Measurements from ENCODE around the gene ITGBL1.

ITGBL1 gene

DNA sequence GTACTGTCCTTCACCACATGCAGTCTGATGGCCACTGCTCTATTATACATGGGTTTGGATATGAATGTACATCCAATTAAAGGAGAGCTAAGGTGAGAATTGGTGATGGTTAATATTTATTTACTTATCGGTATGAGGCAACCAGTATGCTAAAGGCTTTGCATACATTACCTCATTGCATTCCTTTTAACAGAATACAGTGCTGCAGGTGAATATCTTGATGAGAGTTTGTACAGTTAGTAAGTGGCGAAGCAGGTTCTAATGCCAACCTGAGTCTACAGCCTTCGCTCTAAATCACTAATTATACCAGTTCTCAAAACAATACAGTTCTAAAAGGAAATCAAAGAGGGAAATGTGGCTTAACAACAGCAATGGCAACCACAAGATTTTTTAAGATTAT, 284.1 kb downstream of the ITGBL1 start:
- no peak for DNase-seq

DNA sequence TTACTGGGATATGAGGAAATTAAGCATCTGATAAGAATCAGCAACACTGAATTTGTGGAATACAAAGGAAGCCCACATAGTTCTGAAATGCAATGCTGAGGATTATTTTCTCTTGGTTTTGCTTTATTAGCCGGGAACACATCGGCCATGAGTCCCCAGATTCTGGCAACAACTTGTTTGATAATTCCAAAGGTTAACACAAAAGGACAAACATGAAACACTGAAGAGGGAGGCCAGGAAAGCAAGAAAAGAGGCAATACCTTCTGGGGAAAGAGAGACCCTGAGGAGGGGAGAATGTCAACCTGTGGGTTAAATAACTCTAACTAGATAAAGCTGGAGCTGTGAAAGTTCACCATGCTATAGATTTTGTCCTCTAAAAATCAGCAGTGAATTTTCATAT, 285.9 kb downstream of the ITGBL1 start:
- DNase-seq, result no peak

DNA sequence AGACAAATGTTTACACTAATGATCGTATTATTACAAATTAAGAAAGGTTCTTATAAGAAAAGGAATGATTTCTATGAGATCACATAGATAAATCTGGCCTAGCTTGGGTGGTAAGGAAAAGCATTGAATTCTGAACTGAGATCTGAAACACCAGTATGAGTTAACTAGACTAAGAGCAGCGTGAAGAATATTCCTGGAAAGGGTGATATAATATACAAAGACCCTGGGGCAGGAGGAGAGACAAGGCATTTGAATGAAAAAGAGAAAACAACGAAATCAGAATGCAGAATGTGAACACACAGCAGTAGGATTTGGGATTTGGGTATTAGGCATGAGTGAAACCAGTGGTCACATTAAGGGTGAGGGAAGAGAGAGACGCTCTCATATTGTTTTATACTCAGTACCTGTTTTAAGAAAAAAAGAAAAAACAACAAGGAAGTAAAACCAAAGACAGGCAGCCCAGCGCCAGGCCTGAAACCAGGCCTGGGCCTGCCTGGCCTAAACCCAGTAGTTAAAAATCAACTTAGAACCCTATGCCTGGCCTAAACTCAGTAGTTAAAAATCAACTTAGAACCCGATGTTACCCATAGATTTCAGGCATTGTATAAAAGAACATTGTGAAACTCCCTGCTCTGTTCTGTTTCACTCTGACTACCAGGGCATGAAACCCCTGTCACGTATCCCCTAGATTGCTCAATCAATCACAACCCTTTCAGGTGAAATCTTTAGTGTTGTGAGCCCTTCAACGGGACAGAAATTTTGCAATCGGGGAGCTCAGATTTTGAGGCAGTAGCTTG, 287.1 kb downstream of the ITGBL1 start:
- DNase-seq, result no peak

DNA sequence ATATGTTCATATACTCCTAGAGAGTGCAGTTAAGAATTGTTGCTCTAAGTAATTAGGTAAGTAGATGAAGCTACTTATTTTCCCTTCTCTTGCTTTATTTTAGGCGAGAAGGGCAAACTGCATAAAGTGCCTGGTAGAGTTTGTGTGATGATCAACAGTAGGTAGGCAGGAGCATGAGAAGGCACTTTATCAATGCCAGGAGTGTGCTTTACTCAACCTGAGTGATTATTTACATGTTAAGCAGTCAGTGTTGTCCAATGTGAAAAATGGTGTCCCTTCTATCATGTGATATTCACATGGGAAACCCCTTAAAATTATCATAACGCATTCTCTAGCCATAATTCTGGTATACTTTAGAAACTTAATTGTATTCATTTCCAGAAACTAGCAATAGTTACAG, 294.0 kb downstream of the ITGBL1 start:
- DNase-seq, result no peak

DNA sequence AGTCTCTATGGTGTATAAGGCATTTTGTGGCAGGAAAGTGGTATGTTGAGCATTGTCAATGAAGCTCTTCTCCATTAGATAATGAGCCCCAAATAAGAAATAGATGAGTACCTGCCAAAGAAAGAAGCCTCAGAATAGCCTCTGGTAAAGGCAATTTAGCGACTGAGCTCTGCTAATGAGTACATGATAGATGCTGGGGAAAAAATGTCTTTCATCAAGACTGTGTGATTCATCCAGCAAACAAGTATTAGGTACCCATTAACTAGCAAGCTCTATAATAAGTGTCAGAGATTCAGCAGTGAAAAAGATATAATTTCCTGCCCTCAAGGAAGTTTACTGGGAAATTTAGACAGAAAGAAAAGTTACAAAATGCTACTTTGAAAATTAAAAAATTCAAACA, 294.6 kb downstream of the ITGBL1 start:
- no peak for DNase-seq

DNA sequence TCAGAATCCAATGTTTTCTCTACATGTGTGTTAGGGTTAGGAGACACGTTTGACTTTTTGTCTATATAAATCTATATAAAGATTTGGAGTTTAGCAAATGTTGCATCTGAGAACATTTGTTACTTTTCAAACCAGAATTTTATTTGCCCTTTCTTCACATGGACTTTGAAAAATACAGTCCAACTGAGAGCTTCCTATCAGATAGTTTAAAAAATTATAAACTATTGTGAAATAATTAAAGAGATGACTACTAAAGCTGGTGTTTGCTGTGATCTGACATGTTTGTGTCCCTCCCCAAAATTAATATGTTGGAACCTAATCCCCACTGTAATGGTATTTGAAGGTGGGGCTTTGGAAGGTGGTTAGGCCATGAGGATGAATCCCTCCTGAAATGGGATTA, 297.1 kb downstream of the ITGBL1 start:
- DNase-seq, result no peak

DNA sequence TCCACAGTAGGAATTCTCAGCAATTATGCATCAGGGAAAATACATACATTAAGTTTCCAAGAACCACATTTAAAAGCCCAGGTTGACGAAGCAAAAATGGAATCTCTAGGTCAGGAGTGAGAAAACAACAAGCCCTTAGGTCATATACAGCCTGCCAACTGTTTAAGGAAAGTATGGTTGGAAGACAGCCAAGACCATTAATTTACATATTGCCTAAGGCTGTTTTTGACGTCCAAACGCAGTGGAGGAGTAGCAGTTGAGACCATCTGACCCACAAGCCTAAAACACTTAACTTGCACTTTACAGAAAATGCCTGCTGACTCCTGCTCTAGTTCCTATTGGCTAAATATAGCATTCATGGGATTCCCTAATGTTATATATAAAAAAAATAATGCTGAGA, 299.0 kb downstream of the ITGBL1 start:
- no peak for DNase-seq

DNA sequence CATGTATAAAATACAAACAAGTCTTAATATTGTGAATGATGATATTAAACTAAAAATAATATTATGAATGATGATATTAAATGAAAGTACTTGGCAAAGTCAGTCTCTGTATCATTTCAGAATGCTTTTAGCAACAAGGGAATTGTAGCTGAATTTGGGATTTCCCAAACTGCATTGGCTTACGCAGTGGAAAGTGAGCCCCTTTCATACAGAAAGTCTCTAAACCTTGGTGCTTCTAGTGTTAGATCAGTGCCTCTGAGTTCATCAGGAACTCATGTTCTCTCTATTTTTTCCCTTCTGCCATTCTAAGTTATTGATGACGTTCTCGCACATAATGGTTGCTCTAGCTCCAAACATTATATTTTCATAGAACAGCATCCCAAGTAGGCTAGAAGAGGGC, 300.0 kb downstream of the ITGBL1 start:
- DNase-seq, result no peak

DNA sequence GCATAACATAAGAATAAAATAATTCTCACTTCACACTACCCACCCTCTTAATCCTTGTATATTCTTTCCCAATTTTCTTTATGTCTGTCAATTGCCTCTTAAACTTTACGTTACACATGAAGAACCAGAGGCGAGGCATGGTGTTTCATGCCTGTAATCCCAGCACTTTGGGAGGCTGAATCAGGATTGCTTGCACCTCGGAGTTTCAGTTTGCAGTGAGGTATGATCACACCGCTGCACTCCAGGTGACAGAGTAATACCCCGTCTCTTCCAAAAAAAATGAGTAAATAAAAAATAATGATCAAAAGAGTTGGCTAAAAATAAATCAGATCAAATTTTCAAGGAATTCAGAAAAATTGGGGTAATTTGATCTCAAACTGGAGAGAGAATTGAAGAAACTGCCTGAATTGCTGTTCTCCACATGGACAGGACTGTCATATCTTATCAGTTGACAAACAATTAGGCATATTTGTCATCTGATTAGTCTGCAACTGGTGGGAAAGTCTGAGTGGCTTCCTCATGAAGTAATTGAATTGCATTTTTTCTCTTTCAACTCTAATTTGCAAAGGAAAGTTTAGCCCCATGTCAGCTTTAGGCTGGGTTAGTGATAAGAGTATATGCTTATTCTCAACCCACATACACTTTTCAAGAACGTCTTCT, 302.9 kb downstream of the ITGBL1 start:
- DNase-seq, result no peak

DNA sequence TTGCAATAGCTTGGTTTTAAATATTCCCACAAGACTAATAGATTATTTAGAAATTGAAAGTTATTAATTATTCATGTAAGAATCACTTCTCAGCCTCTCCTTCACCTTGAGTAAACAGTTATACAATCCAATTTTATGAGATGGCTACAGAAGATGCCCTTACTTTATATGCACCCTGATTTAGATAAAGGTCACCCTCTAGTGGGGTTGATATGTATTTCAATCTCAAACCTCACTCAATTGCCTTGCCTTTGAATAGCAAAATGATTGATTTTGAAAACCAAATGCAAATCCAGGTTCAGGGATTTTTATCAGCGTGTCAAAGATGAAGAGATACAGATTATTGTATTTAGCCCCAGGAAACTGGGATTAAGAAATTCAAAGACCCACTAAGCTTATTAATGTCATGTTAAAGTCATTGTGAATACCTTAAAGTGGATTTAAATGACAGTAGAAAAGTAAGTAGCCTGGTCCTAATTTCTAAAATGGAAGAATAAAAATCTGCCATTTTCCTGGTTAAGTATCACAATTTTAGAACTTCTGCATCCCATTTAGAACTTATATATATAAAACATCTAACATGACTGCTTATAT, 305.1 kb downstream of the ITGBL1 start:
- no peak for DNase-seq

DNA sequence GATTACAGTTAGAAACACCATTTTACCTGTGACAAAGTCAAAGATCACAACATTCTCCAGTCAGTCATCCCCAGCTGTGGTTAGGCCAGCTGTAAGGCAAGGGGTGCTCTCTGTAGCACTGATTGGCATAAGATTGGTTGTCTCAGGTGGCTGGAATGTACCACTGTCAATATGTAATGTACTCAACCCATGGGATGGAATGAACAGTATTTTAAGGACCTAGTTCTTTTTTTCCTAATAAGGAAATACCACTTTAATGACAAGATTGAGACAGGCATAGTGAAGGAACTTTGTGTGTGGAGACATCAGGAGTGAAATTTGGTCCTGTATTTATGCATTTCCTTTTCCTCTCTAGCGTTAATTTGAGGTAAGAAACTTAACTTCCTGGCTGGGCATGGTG, 310.7 kb downstream of the ITGBL1 start:
- no peak for DNase-seq

Data from nucleus accumbens (tissue), 56 donors.